Glomerular endothelial cell (primary cell): ENCODE measurements around the gene KDM2A. TPM values are rescaled to one million over a fixed set of nuclear protein-coding genes. Genes with fewer than 3 reads are reported as not detected.
"Not testable (repeated sequence)": the region's sequence is repeated elsewhere in the genome, so short reads cannot be mapped to it uniquely, and the experiment has no call there.

Experiments
- DNase-seq: peaks from one replicate; pipeline ENCODE4 v3.0.0-alpha.2; 2011; ENCODE audit warnings: low read depth, low spot score; ENCODE audit errors: extremely low read depth
- total RNA-seq: library from RNA; depleted of rRNA; stranded (reverse); fragments of >200 nt; gene quantifications from 2 replicates; pipeline ENCODE4 v1.2.3, GENCODE V29; 2015

Gene KDM2A
- total RNA-seq, 1 donor from 2014 or later = 55.2 TPM

DNA sequence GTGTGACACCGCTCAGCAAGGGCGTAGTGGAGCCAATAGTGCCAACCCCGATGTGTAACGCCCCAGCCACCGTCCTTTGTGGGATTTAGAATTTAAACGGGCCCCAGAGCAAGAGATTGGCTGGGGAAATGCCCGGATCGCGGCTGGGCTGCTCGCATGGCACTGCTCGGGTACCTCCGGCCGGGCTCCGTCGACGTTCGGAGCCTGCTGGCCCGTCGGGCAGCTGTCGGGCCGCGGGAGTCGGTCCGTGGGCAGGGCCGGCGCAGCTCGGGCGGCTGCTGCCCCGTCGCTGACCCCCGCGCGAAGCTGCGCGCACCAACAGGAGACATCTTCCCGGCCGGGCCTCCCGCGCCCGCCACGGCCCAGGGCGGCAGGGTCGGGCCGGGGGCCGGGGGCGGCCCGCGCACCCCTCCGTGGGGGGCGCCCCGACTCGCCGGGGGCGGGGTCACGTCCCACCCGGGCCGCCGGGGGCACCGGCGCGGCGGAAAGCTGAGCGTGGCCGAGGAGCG is 1.3 kb upstream of the KDM2A start:
- no peak for DNase-seq

DNA sequence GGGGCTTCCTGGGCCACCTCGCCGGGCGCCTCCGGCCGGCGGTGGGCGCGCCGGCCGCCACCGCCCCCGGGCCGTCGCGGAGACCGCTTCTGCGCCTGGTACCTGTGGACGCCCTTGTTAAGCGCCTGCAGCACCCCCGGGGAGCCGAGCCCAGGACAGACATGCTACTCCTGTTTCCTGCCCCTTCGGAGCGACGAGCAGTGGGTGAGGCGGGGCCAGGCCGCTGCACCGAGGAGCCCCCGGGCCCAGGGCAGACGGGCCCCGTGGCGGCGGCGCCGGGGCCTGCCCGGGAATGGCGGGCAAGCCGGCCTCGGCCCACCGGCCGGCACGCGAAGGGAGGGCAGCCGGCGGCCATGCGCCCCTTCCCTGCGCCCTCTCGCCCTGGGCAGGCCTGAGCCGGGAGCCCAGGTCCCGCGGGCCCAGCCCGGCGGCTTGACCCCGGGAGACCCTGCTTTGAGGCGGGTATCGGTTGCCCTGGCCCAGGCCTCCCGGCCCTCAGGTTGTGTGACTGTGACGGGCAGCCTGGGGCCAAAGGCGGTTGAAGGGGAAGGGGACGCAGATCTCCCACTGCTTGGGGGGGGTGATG is 789 bp upstream of the KDM2A start:
- no peak for DNase-seq

DNA sequence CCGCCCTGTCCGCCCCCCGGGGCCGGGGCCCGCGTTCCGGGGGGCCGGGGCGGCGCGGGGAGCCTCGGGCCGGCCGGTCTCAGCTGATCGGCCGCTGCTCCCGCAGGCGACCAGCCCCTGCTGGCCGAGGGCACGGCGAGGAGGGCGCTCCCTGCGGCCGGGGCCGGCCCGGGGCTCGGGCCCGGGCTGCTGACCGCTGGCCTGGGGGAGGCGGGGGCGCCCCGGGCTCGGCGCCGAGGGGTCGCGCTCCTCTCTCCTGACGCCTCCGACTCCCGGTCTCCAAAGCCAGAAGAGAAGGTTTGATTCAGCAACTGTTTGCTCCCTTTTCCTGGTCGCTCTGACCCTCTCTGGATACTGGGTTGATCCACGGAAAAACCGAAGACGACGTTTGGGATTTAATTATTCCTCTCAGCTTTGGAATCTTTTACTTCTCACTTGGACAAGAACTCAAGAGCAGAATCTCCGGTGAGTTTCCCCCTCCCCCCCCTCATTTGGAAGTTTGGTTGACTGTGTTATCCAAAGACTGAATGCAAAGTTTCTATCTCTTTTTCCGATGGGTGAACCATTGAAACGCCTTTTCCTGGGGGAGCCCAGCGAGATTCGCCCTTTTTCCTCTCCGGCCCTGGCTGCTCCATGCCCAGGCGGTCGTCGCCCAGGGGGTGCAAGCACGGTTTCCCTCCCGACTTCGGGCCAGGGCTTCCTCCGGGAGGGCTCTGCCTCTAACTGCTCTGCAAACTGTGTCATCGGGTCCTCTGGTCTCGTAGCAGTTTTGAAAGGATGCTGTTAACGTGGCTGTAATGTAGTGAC is 725 bp downstream of the KDM2A start:
- no peak for DNase-seq

DNA sequence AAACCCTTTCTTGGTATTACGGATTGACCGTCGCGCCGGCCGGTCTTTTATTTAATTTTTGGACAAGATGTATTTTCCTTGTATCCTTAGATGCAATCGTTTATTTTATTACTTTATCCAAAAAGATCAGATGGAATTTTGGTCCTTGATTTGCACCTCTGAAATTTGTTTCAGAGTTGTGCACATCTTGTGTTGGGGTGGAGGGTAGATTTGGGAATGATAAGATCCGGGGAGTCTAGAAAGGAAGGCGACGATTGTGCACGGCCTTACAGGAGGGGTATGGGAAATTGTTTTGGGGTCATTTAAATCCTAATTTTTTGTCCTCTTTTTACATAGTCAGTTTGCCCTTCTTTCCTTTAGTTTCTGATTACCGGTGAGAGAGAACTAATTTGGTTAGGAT is 1.4 kb downstream of the KDM2A start:
- DNase-seq = no peak

DNA sequence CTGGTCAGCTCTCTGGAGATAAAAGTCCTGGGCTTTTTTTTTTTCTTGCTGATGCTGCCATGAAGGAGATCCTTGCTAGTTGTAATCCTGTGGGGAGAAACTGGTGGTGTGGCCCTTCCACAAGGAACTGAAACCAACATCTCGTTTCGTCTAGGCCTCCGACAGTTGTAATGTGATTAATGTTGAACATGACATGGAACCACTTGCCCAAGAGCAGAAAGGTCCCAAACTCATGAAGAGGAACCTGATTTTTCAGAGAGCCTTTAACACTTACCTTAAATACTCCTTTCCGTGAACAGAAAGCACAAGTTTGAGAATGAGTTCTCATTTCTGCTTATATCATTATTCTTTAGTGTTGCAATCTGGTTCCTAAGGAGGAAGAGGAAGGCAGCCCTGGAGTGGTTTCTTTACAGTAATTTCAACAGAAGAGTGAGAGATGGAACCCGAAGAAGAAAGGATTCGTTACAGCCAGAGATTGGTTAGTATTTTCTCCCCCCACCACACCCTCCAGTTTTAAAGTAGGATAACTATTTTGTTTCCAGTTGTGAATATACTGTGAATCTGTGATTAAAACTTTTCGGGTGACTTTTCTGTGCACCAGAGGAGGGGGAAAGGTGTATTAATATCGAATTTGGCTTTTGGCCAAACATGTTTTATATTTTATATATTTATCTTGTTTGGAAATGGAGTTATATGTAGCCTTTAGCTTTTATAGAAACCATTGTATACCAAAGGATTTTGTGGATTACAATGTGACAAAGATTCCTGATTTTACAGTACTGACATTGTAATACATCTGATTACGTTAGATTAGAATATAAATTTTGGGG is 2.0 kb downstream of the KDM2A start:
- DNase-seq = no peak

DNA sequence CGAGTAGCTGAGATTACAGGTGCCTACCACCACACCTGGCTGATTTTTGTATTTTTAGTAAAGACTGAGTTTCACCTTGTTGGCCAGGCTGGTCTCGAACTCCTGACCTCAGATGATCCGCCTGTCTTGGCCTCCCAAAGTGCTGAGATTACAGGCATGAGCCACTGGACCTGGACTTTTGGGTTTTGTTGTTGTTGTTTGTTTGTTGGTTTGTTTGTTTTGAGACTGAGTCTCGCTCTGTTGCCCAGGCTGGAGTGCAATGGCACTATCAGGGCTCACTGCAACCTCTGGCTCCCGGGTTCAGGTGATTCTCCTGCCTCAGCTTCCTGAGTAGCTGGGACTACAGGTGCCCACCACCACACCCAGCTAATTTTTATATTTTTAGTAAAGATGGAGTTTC is 4.7 kb downstream of the KDM2A start:
- not testable (repeated sequence) for DNase-seq

DNA sequence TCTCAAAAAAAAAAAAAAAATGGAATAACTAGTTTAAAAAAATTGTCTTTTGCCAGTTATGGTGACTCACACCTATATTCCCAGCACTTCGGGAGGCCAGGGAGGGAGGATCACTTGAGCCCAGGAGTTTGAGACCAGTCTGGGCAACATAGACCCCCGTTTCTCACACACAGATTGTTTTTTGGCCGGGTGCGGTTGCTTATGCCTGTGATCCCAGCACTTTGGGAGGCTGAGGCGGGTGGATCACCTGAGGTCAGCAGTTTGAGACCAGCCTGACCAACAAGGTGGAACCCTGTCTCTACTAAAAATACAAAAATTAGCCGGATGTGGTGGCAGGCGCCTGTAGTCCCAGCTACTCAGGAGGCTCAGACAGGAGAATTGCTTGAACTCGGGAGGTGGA is 7.2 kb downstream of the KDM2A start:
- not testable (repeated sequence) for DNase-seq

DNA sequence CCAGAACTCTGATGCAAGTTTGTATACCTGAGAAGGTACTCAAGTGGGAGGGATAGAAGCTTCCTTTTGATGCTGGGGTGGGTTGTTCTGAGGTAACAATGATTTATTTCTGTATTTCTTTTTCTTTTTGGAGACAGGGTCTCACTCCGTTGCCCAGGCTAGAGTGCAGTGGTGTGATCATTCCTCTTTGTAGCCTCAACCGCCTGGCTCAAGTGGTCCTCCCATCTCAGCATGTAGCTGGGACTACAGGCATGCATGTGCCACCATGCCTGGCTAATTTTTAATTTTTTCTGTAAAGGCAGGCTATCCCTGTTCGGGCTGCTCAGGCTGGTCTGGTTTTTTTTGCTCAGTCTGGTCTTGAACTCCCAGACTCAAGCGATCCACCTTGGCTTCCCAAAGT is 7.9 kb downstream of the KDM2A start:
- DNase-seq = no peak

DNA sequence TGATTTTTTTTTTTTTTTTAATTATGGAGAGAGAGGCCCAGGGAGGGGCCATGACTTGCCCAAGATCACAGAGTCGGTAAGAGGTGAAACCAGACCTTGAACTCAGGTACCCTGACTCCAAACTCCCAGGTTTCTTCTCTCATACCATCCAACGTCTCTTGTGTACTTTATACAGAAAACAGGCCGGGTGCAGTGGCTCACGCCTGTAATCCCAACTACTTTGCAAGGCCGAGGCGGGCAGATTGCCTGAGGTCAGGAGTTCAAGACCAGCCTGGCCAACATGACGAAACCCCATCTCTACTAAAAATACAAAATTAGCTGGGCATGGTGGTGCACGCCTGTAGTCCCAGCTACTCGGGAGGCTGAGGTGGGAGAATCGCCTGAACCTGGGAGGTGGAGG is 11.8 kb downstream of the KDM2A start:
- not testable (repeated sequence) for DNase-seq

DNA sequence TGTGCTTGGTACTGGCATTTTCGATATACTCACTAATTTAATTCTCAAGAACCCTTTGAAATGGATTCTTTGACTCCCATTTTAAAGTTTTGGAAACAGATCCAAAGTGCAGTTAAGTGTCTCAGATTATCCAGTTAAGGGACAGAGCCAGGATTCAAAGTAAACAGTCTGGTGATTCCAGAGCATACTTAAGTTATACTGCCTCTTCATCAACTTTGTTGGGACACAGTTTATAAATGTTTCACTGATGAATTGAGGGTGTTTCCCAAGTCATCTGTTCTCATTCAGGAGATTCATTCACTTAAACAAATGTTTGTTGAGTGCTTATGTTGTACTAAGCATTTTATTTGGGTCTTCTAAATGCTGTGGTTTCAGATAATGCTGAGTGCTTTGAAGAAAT is 17.1 kb downstream of the KDM2A start:
- no peak for DNase-seq

DNA sequence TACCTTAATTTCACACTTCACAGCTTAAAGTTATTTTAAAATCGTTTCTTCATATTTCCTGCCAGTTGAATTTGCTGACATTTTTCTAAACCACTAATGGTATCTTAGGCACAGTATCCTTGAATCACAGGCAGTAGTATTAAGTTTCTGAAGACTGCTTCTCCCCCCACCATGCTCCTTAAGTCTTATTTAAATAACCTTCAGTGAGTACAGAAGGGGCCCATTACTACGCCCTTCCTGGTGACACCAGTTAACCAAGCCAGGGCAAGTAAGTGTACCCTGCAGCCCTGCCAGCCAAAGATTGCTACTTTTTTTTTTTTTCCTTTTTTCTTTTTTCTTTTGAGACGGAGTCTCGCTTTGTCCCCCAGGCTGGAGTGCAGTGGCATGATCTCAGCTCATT is 19.9 kb downstream of the KDM2A start:
- DNase-seq = no peak

DNA sequence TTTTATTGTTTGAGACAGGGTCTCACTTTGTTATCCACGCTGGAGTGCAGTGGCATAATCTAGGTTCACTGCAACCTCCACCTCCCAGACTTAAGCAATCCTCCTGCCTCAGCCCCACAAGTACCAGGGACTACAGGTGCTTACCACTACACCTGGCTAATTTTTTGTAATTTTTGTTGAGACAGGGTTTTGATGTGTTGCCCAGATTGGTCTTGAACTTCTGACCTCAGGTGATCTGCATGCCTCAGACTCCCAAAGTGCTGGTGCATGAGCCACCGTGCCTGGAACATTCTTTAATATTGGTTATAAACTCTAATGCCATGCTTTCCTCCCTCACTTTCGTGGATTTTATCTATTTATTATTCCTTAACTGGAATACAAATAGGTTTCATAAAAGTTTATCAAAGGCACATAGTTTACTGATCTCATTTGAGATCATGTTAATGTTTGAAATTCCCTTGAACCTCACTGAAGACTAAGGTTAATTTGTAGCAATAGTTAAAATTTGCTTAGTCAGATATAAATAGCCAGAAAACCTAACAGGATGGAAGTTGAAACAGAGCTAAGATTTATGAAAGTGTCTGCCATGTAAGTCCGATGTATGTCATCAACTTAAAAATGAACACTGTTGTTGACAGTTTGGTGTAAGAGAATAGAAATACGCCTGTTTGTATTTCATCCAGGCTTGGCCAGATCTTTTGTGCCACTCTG is 27.6 kb downstream of the KDM2A start:
- DNase-seq = no peak

DNA sequence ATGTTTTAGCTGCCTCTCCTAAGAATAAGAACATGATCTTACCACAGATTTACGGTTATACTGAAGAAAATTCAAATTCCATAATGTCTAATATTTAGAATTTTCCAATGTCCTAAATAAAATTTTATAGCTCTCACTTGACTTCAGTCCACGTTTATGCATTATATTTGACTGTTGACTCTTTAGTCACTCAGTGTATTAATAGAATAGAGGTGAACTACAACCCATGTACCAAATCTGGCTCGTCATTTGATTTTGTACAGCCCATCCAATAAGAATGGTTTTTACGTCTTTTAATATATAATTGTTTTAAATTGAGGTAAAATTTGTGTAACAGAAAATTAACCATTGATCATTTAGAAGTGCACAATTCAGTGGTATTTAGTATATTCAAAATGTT is 34.9 kb downstream of the KDM2A start:
- no peak for DNase-seq

DNA sequence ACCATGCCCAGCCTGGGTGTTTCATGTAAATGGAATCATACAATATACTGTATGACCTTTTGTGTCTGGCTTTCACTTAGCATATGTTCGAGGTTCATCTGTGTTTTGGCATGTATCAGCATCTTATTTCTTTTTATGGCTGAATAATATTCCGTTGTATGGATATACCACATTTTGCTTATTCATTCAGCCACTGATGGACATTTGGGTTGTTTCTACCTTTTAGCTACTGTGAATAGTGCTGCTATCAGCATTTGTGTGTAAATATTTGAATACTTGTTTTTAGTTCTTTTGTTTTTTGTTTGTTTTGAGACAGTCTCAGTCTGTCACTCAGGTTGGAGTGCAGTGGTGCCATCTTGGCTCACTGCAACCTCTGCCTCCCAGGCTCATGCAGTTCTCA is 35.7 kb downstream of the KDM2A start:
- no peak for DNase-seq

DNA sequence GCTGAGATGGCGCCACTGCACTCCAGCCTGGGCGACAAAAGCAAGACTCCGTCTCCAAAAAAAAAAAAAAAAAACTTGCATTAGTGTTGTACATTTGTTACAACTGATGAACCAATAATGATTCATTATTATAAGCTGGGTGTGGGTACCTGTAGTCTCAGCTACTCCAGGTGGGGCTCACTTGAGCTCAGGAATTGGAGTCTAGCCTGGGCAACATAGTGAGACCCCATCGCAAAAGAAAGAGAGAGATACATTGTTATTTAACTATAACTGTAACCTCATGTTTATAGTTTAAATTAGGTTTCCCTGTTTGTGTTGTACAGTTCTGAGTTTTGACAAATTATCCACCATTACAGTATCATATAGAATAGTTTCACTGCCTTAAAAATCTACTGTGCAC is 38.6 kb downstream of the KDM2A start:
- DNase-seq = no peak

DNA sequence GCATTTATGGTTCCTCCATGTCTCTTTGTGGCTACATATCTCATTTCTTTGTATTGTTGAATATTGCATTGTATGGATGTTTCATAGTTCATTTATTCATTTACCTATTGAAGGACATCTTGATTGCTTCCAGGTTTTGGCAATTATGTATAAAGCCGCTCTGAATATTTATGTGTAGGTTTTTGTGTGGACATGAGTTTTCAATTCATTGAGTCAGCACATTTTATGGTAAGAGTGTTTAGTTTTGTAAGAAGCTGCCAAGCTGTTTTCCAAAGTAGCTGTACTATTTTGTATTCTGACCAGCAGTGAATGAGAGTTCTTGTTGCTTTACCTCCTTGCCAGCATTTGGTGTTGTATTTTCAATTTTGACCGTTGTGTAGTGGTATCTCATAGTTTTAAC is 39.2 kb downstream of the KDM2A start:
- no peak for DNase-seq

DNA sequence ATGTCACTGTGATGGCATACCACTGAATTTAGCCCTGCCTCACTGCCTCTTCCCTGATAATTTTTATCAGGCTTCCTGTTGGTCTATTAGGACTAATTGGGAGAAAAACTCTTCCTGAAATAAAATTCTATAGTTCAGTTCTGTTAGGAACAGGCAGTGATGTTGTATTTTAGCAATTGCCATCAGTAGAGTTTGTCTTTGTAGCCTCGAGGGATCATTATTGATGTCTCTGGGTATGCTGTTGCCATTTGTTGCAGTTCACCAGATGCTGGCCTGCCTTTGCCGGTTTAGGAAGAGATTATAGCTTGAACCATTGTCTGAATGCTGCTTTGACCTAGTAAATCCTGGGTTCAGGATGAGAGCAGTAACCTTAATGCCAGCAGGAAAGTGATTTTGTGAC is 41.0 kb downstream of the KDM2A start:
- no peak for DNase-seq

DNA sequence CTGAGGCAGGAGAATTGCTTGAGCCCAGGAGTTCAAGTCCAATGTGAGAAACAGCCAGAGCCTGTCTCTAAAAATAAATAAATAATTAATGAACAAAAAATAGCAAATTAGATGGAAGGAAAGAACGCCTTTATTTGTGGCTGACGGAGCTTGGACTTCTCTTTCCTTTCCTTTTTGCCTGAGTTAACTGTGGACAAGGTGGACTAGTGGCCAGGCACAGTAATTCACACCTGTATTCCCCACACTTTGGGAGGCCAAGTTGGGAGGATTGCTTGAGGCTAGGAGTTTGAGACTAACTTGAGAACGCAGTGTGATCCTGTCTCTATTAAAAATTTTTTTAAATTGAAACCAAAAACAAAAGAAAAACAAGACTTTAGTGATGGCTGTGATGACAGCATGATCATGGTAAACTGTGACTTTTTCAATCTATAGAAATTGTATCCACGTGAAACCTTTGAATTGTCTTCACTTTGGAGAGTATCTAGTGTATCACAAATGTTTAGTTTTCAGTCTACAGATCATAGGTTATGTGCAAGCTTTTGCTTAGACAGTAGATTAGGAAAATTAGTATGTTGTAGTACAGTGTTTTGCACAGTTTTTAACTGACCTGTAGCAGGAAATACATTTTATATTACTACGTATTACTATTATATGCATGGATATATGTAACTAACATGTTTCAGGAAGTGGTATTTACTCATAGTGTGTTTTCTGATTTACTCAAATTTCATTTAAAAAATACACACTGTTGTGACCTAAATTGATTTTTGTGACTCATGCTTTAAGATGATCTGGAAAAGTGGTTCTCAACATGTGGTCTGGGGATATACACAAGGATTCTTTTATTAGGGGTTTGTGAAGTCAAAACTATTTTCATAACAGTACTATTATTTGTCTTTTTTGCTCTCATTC is 42.1 kb downstream of the KDM2A start:
- no peak for DNase-seq

DNA sequence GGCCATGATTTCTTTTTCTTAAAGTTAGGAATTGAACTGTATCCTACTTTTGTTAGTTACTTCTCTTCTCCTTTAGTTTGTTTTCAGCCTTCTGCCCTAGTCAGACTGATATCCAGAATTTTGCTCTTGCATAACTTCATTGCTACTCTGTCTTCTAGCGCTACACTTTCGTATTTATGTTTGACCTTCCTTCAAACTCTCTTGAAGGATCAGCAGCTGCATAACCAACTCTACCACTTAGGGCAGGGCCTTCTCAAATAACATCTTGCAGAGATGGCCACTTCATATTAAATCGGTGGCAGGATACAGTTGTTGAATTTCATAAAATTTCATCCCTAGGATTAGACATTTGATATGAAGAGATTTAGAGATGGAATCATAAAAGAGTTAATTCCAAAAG is 43.9 kb downstream of the KDM2A start:
- DNase-seq = no peak

DNA sequence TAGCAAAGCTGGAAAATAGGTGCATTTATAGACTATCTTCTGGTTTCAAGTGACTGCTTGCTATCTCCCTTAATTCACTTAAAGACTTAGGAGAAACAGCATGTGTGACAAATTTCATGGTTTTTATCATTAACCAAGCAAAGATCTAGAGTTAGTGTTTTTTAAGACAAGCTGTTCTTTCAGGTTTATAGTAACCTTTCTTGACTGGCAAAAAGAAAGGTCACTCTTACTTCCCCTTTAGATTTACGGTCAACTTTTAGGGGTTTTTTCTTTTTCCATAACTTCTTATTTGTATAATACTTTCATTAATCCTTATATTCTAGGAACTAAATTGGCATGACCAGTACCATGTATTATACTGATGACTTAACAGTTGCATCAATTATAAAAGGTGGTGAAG is 46.6 kb downstream of the KDM2A start:
- DNase-seq = no peak
